GM21529 (cell line): Measurements from ENCODE around the gene PRTFDC1.

Experiments used
- ATAC-seq: cut with Tn5 transposase; IDR thresholded peaks from one replicate; pipeline ENCODE4 v1.9.1; 2021; ENCODE audit not compliant: unreplicated experiment

Gene PRTFDC1

DNA sequence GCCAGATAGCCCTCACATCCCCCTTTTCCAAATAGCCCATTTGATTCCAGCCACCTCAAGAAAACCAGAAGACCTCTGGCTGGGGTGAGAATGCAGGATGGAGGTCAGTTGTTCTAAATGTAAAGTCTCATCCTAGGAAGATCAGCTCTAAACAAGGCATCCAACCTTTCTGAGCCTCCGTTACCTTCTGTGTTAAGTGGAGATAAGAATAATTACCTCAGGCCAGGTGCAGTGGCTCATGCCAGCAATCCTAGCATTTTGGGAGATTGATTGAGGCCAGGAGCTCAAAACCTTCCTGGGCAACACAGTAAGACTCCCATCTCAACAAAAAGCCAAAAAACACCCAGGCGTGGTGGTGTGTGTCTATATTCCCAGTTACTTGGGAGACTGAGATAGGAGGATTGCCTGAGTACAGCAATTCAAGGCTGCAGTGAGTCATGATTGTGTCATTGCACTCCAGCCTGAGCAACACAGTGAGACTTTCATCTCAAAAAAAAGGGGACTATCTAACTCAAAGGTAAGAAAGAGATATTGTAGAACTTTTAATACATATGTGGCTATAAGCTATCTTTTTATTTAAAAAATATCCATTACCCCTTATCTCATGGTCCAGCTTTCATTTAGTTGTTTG, 43.5 kb downstream of the PRTFDC1 start:
- ATAC-seq = no peak

DNA sequence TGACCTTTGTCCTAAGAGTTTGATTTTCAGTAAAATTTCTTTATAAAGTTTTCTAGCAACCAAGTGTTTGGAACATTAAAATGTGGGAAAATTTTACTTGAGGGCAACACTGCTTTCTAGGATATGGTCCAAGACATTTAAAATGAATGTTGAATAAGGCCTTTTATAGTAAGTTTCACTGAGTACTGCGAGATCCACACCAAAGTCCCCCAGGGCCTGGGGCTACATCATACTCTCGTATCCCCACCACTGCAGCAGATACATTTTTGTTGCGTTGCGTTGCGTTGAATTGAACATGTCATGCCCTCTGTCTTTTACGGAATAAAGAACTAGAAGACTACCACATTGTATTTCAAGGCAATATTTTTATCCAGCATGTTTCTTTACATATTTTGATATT, 44.5 kb downstream of the PRTFDC1 start:
- no peak for ATAC-seq

DNA sequence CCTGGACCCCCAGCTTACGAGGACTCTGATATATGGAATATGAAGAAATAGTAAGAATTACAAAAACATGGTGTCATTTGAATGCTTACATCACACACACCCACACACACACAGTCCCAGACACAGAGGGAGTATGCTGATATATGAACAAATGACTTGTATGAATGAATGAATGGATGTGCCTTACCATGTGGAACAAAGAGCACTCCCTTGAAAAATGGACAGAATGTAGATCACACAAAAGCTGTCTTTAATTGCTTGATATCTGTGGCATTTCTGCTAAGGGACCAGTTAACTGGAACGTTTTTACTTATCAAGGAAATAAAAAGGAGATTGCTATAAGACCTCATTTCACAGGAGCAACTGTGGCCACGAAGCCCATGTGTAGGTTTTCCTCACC, 46.0 kb downstream of the PRTFDC1 start:
- no peak for ATAC-seq

DNA sequence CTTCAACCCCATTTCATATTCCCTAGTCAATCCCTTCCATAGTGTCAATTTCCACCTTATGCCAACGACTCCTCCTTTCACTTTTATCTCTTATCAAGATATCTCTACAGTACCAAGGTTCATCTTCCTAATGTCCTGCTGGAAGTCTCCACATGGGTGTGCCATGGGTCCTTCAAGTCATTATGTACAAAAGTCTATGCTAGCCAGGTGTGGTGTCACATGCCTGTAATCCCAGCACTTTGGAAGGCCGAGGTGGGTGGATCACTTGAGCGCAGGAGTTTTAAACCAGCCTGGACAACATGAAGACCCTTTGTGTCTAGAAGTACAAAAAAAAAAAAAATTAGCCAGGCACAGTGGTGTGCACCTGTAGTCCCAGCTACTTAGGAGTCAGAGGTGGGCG, 47.6 kb downstream of the PRTFDC1 start:
- no peak for ATAC-seq

DNA sequence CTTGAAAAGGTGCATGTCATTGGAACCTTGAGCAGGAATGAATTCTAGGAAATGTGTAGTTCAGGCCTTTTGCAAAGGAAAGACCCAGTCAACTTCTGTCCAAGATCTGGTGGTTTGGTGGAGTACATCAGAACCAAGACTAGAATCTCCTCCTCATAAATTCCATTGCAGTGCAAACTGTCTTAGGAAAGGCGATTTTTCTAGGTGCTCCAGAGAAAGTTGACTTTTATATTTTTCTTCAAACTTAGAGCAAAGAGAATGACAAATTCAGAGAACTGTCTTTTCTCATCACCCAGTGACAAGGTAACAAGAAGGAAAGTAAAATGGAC, 50.0 kb downstream of the PRTFDC1 start:
- no peak for ATAC-seq

DNA sequence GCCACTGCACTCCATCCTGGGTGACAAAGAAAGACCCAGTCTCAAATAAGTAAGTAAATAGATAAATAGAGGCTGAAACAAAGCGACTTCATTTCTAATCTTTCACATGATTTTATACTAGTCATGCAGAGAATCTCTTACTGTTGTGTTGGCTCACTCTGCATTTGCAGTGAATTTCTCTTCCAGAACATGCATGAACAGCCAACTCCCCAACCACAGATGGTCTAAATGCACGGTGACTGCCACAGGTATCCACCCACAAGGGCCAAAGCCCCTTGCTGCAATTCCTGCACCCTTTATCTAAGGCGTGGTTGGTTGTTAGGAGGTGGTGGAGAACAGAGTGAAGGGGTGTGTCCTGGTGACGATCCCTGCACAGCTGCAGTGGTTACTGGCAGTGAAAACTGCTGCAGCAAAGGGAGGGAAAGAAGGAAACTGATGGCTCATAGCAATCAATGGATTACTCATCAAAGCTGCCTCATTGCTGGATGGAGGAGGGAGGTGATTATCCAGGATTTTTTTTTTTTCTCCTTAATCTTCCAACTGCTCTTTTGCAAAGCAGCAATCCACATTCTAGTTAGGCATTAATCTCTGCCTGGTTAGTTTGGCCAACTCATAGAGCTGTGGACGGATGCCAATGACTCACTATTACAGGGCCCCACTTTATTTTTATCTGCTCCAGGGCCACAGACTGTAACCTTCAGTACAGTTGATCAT, 50.6 kb downstream of the PRTFDC1 start:
- ATAC-seq = peak; percentile 37

DNA sequence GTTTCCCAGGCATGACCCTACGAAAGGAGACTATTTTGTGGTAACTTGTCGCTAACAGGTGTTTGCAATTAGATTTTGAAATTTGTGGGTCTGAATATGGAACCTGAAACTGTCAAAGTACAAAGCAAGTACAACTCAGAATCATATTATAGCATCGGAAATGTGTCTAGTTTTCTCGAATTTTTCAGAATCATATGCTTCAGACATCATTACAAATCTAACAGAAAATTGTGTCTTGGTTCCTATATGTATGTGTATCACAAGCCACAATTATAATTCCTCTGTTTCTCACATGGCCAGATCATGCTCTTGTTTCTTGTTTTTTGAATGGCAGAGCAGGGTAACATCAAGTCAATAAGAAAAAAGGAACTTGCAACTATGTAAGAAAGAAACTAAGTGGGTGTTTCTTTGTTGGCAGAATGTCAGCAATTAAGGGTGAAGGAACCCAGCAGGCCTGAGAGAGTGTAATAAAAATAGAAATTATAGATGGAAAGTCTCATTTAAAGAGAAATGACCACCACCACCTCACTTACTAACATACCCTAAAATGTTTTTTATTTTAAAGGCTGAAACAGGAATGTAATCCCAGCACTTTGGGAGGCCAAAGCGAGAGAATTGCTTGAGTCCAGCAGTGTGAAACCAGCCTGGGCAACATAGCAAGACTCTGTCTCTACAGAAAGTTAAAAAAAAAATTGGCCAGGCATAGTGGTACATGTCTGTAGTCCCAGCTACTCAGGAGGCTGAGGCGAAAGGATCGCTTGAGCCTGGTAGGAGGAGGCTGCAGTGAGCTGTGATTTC, 51.3 kb downstream of the PRTFDC1 start:
- ATAC-seq = peak; percentile 83

DNA sequence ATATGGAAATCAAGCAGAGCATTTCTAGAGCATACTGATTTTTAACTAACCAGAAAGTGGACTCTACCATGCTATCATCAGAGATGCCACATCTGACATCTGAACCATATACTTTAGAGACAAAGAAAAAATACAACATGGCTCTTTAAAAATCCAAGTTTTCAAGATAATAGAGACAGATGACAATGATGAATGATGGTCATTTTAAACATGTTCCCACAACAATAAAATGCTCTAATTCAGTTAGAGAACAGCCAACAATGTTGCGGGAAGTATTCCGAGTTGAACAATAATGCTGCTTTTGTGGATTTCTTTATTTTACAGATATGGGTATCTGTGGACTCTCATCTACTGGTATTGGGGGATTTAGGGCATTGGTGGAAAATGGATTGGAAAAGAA, 52.8 kb downstream of the PRTFDC1 start:
- ATAC-seq = no peak

DNA sequence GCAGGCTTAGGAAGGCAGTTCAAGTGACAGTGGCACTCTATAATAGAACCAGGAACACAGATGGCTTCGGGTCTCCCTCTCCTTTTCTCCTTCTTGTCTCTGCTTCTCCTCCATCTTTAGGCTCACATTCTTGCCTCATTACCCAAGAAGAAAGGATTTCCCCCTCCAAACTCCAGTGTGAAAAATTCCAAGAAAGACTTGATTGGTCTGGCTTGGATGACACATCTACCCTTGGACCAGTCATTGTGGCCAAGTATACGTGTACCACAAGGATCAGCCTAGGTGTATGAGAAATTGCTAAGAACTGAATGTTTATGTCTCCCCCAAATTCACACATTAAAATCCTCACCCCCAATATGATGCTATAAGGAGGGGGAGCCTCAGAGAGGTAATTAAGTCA, 53.9 kb downstream of the PRTFDC1 start:
- no peak for ATAC-seq

DNA sequence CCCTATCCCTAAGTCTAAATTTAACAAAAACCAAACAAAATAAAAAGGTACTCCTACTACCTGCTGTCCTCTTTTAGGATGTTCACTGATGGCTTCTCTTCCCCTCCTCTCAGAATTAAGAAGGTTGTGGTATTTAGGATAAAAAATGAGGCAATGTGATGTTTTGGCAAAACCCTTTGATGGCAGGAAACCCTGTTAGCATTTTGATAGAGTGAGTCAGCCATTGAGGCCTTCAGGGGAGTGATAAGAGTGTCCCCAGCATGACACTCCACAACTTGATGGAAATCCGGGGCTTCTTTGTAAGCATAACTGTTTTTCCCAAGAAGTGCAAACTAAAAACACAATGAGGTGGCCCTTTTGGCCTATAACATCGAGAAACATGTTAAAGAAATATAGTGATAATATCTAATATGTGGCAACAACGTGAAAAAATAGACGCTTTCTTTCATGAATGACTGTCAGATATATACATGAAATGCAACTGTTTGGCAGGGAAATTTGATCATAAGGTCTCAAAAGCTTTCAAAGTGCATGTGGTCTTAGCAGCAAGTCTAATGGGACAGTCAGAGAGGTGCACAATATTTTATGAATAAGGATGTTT, 55.0 kb downstream of the PRTFDC1 start:
- no peak for ATAC-seq

DNA sequence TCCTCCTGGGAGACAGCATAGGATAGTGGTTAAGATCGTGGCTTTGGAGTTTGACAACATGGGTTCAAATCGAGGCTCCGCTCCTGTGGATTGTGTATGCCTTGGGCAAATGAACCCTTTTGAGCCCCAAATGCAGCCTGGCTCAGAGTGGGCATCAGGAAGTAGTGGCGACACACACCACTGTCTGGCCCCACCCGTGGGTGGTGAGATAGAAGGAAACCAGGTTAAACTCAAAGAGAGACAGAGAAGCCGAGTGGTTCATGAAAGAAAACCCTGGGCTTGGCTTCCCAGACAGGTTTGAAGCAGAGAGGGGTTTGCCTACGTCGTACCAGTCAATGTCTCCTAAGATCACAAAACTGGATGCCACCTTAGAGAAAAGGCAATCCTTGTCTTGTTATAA, 57.7 kb downstream of the PRTFDC1 start:
- no peak for ATAC-seq

DNA sequence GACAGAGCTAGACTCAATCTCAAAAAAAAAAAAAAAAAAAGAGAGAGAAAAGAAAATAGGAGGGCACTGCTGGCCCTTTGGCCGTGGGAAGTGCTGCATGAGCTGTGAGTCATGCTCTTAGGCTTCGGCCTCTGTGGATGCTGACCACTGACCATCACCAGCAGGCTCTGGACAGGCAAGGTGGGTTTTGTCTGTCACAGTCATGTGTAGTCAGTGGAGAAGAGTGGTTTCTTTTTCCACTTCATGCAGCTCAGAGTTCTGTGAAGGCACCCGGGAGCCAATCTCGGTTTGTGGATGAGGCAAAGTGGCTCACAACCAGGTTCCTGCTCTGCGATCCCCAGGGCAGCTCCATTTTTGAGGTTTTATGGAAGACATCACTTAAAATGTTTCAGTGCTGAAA, 58.1 kb downstream of the PRTFDC1 start:
- no peak for ATAC-seq

DNA sequence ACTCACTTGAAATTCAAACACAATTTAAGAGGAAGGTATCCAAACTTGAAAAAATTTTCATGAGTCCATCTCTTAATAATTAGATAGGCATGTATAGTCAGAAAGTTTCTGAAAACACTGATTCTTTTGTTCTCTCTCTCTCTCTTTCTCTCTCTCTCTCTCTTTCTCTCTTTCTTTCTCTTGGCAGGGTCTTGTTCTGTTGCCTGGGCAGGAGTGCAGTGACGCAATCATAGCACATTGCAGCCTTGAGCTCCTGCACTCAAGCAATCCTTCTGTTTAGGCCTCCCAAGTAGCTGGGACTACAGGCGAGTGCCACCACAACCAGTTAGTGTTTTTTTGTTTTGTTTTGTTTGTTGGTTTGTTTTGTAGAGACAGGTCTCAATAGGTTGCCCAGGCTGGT, 59.3 kb downstream of the PRTFDC1 start:
- ATAC-seq = no peak

DNA sequence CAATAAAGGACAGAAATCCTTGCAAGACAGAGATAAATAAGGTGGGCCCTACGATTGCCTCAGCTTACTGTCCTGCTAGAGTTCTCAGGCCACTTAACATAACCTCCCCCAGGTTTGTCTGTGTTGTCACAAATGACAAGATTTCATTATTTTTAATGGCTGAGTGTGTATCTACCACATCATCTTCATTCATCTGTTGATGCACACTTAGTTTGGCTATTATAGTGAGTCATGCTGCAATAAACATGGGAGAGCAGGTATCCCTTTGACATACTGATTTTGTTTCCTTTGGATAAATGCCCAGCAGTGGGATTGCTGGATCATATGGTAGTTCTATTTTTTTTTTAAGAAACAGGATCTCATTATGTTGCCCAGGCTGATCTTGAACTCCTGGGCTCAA, 60.6 kb downstream of the PRTFDC1 start:
- no peak for ATAC-seq

DNA sequence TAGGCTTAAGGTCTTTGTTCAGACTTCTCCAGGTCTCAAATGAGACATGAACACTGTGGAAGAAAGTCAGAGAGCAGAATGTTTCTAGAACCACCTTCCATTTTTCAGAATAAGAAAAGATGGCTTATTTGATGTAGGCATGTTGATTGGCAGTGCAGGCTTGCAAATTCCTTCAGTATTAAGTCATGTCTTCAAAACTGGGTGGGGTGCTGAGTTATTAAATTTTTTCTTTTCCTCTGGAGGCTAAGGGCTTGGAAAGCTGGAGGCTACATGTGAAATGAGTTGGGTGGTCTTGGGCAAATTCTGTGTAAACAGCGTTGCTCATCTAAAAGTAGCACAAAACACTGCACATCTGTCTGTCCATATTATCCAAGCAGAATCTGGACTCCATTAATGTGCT, 62.8 kb downstream of the PRTFDC1 start:
- no peak for ATAC-seq

DNA sequence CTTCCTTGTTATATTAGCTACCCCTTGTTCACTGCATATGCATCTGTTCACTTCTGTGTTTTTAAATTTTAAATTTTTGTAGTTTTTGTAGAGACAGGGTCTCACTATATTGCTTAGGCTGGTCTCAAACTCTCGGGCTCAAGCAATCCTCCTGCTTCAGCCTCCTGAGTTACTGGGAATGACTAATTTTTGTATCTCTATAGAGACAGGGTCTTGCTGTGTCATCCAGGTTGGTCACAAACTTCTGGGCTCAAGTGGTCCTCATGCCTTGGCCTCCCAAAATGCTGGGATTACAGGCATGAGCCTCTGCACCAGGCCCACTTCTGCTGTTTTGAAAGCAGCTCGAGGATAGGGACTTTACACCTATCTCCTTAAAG, 64.6 kb downstream of the PRTFDC1 start:
- ATAC-seq = peak; percentile 12

DNA sequence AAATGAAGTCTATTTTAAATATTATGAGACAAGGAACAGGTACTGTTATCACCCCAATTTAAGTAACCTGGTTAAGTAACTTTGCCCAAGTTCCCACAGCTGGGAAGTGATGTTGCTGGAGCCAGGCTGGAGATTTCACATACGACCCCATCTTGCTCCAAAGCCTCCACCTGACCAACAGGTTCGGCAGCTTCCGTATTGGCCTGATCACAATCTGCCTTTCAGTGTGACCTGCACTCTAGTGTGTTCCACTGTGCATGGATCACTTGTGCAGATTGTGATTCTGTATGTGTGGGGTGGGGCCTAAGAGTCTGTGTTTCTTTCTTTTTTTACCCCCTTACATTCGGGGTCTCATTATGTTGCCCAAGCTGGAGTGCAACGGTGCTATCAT, 66.1 kb downstream of the PRTFDC1 start:
- ATAC-seq = no peak

DNA sequence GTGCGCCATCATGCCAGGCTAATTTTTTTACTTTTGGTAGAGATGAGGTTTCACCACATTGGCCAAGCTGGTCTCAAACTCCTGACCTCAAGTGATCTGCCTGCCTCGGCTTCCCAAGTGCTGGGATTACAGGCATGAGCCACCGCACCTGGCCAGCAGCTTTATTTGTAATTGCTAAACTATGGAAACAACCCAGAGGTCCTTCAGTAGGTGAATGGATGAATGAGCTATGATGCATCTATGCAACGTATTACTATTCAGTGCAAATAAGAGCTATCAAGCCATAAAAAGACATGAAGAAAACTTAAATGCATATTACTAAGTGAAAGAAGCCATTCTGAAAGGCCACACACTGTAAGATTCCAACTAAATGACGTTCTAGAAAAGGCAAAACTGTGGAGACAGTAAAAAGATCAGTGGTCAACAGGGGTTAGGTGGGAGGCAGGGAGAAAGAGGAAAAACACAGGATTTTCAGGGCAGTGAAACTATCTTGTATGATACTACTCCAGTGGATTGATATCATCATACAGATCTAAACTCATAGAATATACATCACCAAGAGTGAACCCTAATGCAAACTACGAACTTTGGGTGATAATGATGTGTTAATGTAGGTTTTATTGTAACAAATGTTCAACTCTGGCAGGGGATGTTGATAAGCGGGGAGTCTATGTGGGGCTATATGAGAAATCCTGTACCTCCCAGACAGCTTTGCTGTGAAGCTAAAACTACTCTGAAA, 66.7 kb downstream of the PRTFDC1 start:
- ATAC-seq = no peak

DNA sequence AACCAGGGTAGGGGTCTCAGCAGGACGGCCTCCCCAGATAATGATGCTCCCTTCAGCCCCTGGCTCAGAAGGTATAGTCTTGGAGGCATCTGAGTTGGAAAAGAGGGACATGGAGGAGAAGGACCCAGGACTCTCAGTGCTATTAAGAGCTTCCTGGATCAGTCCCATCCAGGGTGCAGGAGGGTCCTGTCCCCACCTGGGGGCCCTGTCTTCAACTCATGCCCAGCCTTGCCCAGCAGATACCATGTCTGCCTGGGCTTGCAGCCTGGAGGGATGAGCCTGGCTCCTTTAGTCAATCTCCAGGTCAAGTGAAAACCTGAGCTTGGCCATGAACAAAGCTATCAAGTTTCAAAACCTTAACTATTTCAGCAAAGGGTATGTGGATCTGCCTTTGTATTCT, 67.6 kb downstream of the PRTFDC1 start:
- no peak for ATAC-seq

DNA sequence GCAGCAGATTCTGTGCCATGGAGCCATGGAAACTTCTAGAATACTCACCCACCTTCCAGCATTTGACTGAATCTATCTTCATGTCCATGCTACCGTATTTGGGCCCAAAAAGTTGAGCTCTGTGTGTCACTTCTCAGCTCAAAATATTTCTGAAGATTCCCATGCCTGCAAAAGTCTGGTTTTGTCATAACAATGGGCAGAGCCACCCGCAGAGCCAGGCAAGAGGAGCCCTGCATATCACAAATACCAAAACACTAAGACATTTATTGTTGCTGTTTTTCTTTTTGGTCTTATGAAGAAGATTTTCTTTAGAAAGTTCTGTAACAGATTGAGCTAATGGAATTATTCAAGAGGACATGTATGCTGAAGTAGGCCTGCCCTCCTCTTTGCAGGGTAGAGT, 68.1 kb downstream of the PRTFDC1 start:
- ATAC-seq = no peak

DNA sequence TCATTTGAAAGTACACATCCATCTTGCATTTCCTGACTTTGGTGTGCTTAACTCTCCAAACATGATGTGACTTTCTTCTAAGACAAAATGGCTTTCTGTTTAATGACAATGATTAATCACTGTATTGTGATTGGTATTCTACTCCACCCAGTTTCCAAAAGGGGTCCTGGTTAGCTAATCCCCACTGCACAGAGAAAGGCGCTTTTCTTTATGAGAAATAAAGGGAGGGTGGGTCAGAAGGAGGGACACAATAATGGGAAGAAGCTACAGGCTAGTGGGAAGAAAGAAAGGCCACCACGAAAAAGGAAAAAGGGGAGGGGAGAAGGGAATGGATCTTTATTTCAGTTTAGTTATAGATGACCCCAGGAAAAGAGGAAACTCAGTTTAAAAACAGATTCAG, 69.2 kb downstream of the PRTFDC1 start:
- no peak for ATAC-seq
